ENCODE results near the gene NFIA.
"Not testable (repeated sequence)": the region's sequence is repeated elsewhere in the genome, so short reads cannot be mapped to it uniquely, and the experiment has no call there.

Gene NFIA

DNA sequence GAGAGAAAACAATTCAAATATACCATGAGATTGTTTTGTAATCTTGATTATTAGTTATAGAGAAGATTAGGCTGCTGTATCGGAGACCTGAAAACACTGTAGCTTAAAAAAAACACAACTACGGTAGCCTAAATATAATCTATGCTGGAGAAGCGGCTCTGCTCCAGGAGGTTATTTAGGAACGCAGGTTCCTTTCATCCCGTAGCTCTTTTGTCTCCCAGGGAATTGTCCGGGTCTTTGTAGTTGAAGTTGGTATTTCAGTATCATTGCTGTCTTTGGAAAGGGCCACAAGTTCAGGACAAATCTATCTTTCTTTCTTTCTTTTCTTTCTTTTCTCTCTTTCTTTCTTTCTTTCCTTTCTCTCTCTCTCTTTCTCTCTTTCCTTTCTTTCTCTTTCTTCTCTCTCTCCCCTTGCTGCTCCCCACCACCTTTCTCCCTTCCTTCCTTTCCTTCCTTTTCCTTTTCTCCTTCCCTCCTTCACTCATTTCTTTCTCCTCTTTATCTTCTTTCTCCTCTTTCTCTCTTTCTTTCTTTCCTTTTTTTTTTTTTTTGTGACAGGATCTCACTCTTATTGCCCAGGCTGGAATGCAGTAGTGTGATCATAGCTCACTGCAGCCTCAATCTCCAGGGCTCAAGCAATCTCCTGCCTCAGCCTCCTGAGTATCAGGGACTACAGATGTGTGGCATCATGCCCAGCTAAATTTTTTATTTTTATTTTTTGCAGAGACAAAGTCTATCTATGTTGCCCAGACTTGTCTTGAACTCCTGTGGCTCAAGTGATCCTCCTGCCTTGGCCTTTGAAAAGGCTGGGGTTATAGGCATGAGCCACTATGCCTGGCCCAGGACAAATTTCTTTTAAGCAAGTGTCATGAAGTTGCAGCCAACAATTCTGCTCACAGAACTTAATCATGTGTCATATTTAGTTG, 10.9 kb upstream of the NFIA start:
- Histone ChIP-seq H3K36me3 (replicated peaks; ENCODE audit: insufficient read depth, low read length) (no peaks in the 10 kb centered on the region), H3K27ac (ENCODE audit: low read length) (no peak overlapping the region), H4K20me1 (ENCODE audit: insufficient read depth, low read length) (no peaks in the 10 kb centered on the region), H3K27me3 (replicated peaks; ENCODE audit: insufficient read depth, low read length) (no peaks in the 10 kb centered on the region), H3K9me2 (replicated peaks; ENCODE audit: insufficient read depth, low read length) (no peaks in the 10 kb centered on the region), H3F3A (ENCODE audit: insufficient read depth, low read length) (peaks cover 5% of the 10 kb centered on the region), H3K4me3 (ENCODE audit: low read length) (no peak overlapping the region), H3K9ac (ENCODE audit: low read length) (no peak overlapping the region), H3K4me2 (ENCODE audit: low read depth, low read length) (no peak overlapping the region), H3K79me2 (ENCODE audit: low read length) (no peaks in the 10 kb centered on the region), H2AFZ (ENCODE audit: low read length) (no peak overlapping the region), H3K4me1 (ENCODE audit: low read length) (no peaks in the 10 kb centered on the region; the same call in 1 of the 2 replicates), H3K9me3 (replicated peaks; ENCODE audit: insufficient read depth, low read length) (no peaks in the 10 kb centered on the region)
- DNase-seq = no peak
- TF ChIP-seq, protein P1, sequence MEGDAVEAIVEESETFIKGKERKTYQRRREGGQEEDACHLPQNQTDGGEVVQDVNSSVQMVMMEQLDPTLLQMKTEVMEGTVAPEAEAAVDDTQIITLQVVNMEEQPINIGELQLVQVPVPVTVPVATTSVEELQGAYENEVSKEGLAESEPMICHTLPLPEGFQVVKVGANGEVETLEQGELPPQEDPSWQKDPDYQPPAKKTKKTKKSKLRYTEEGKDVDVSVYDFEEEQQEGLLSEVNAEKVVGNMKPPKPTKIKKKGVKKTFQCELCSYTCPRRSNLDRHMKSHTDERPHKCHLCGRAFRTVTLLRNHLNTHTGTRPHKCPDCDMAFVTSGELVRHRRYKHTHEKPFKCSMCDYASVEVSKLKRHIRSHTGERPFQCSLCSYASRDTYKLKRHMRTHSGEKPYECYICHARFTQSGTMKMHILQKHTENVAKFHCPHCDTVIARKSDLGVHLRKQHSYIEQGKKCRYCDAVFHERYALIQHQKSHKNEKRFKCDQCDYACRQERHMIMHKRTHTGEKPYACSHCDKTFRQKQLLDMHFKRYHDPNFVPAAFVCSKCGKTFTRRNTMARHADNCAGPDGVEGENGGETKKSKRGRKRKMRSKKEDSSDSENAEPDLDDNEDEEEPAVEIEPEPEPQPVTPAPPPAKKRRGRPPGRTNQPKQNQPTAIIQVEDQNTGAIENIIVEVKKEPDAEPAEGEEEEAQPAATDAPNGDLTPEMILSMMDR (IDR thresholded peaks at IDR 0.05; ENCODE audit: low read length) = no peak
- TF ChIP-seq EZH2phosphoT487 (IDR thresholded peaks at IDR 0.05; ENCODE audit: low read length) = no peak

DNA sequence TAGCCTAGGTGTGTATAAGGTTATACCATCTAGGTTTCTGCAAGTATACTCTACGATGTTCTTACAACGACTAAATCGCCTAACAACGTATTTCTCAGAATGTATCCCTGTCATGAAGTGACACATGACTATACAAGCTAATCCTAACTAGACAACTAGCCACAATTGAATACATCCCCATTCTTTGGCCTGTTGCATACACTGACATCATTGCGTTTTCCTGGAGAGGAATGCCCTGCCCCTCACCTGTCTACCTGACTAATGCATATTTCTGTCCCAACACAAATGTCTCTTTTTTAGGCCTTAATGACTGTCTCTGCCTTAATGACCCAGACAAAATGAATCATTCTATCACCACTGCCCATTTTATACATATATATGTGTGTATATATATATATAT, 8.5 kb upstream of the NFIA start:
- Histone ChIP-seq H3K9me3 (replicated peaks; ENCODE audit: insufficient read depth, low read length) (no peaks in the 10 kb centered on the region), H2AFZ (ENCODE audit: low read length) (no peak overlapping the region), H3K79me2 (ENCODE audit: low read length) (no peaks in the 10 kb centered on the region), H3F3A (ENCODE audit: insufficient read depth, low read length) (peaks cover 27% of the 10 kb centered on the region), H3K36me3 (replicated peaks; ENCODE audit: insufficient read depth, low read length) (no peaks in the 10 kb centered on the region), H3K27me3 (replicated peaks; ENCODE audit: insufficient read depth, low read length) (no peaks in the 10 kb centered on the region), H3K27ac (ENCODE audit: low read length) (no peak overlapping the region), H3K4me2 (ENCODE audit: low read depth, low read length) (no peak overlapping the region), H3K9ac (ENCODE audit: low read length) (no peak overlapping the region), H3K4me1 (ENCODE audit: low read length) (peaks cover 6% of the 10 kb centered on the region), H3K4me3 (ENCODE audit: low read length) (no peak overlapping the region), H4K20me1 (ENCODE audit: insufficient read depth, low read length) (no peaks in the 10 kb centered on the region), H3K9me2 (replicated peaks; ENCODE audit: insufficient read depth, low read length) (no peaks in the 10 kb centered on the region)
- no peak for TF ChIP-seq EZH2phosphoT487 (IDR thresholded peaks at IDR 0.05; ENCODE audit: low read length)
- TF ChIP-seq, protein P1 (IDR thresholded peaks at IDR 0.05; ENCODE audit: low read length) = no peak
- no peak for TF ChIP-seq EZH2 (optimal IDR thresholded peaks at IDR 0.05; ENCODE audit: low read depth, low read length)
- DNase-seq = no peak

DNA sequence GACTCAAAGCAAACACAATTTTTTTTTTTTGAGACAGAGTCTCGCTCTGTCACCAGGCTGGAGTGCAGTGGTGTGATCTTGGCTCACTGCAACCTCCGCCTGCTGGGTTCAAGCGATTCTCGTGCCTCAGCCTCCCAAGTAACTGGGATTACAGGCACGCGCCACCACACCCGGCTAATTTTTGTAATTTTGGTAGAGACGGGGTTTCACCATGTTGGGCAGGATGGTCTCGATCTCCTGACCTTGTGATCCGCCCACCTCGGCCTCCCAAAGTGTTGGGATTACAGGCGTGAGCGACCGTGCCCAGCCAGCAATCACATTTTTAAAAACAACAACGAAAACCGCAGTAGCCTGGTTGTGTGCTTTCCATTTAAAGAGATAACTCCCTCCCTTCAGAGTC, 6.5 kb upstream of the NFIA start:
- Histone ChIP-seq H2AFZ (ENCODE audit: low read length) (peak overlapping the region; percentile 53; the same call in 1 of the 2 replicates), H3F3A (ENCODE audit: insufficient read depth, low read length) (peaks cover 28% of the 10 kb centered on the region)
- not testable (repeated sequence) for DNase-seq

More for the DNA sequence above, 6.5 kb upstream of the NFIA start:
- H3K9me2 ChIP-seq (replicated peaks; ENCODE audit: insufficient read depth, low read length); H3K27me3 ChIP-seq (replicated peaks; ENCODE audit: insufficient read depth, low read length); H4K20me1 ChIP-seq (ENCODE audit: insufficient read depth, low read length); H3K9me3 ChIP-seq (replicated peaks; ENCODE audit: insufficient read depth, low read length); H3K4me1 ChIP-seq (ENCODE audit: low read length); H3K79me2 ChIP-seq (ENCODE audit: low read length); H3K36me3 ChIP-seq (replicated peaks; ENCODE audit: insufficient read depth, low read length): not testable (repeated sequence)
- H3K27ac ChIP-seq (ENCODE audit: low read length) = peak overlapping the region; percentile 96; the same call in 1 of the 2 replicates
- H3K4me3 ChIP-seq (ENCODE audit: low read length) = peak overlapping the region; percentile 75; the same call in 1 of the 2 replicates
- H3K9ac ChIP-seq (ENCODE audit: low read length) = peak overlapping the region; percentile 82; the same call in 1 of the 2 replicates
- H3K4me2 ChIP-seq (ENCODE audit: low read depth, low read length) = peak overlapping the region; percentile 67
